Measurements from ENCODE around the gene ATF6B. TPM values are rescaled to one million over a fixed set of nuclear protein-coding genes. Genes with fewer than 3 reads are reported as not detected.

ATF6B gene
- total and polyA plus RNA-seq, 2 of the 13 experiments (the other 11 are each of a cell fraction or from before 2014, with no cell fraction given) = 18.1 to 44.0 TPM

- no peak for TF ChIP-seq ZSCAN22 (CRISPR knock-in tag; IDR thresholded peaks at IDR 0.05)
- no peak for TF ChIP-seq HCFC1 (IDR thresholded peaks at IDR 0.05; ENCODE audit: low read depth, low read length)
- no peak for TF ChIP-seq ZFP1 (CRISPR knock-in tag; IDR thresholded peaks at IDR 0.05)
- TF ChIP-seq ZNF260 (CRISPR knock-in tag; IDR thresholded peaks at IDR 0.05; ENCODE audit: borderline replicate concordance, low read depth) = no peak
- TF ChIP-seq GATAD2A (CRISPR knock-in tag; IDR thresholded peaks at IDR 0.05) = peak; percentile 58; the same call in 1 of the 2 replicates
- no peak for TF ChIP-seq ZNF326 (CRISPR knock-in tag; IDR thresholded peaks at IDR 0.05; ENCODE audit: borderline replicate concordance)
- no peak for TF ChIP-seq MXD3 (CRISPR knock-in tag; IDR thresholded peaks at IDR 0.05)
- TF ChIP-seq ZNF235 (CRISPR knock-in tag; IDR thresholded peaks at IDR 0.05; ENCODE audit: borderline replicate concordance) = no peak
- no peak for TF ChIP-seq RAD51 (IDR thresholded peaks at IDR 0.05; ENCODE audit: borderline replicate concordance)
- no peak for TF ChIP-seq ARHGAP35 (CRISPR knock-in tag; IDR thresholded peaks at IDR 0.05; ENCODE audit: borderline replicate concordance)
- no peak for TF ChIP-seq RBM22 (optimal IDR thresholded peaks at IDR 0.05; ENCODE audit: low read length)
- peak; percentile 40 for TF ChIP-seq RARA (CRISPR knock-in tag; IDR thresholded peaks at IDR 0.05)
- TF ChIP-seq ZFYVE20 (CRISPR knock-in tag; IDR thresholded peaks at IDR 0.05; ENCODE audit: borderline replicate concordance, low read depth) = no peak
- no peak for TF ChIP-seq ZNF615 (CRISPR knock-in tag; IDR thresholded peaks at IDR 0.05; ENCODE audit: borderline replicate concordance)
- peak; percentile 71 for TF ChIP-seq ZNF768 (CRISPR knock-in tag; IDR thresholded peaks at IDR 0.05)
- TF ChIP-seq SOX5 (CRISPR knock-in tag; IDR thresholded peaks at IDR 0.05; ENCODE audit: borderline replicate concordance) = no peak
- TF ChIP-seq ZNF143 (CRISPR knock-in tag; IDR thresholded peaks at IDR 0.05) = no peak
- no peak for TF ChIP-seq SSRP1 (CRISPR knock-in tag; IDR thresholded peaks at IDR 0.05)
- TF ChIP-seq ZBTB21 (CRISPR knock-in tag; IDR thresholded peaks at IDR 0.05) = no peak
- TF ChIP-seq PAF1 (CRISPR knock-in tag; IDR thresholded peaks at IDR 0.05) = no peak
- 0 out of 2 replicates have a peak, but pooled peaks have one; percentile 18 for TF ChIP-seq NFYC (CRISPR knock-in tag; IDR thresholded peaks at IDR 0.05)
- no peak for TF ChIP-seq TEAD2 (CRISPR knock-in tag; IDR thresholded peaks at IDR 0.05)
- TF ChIP-seq PHF20 (CRISPR knock-in tag; IDR thresholded peaks at IDR 0.05) = 0 out of 2 replicates have a peak, but pooled peaks have one; percentile 38
- TF ChIP-seq, protein P1, sequence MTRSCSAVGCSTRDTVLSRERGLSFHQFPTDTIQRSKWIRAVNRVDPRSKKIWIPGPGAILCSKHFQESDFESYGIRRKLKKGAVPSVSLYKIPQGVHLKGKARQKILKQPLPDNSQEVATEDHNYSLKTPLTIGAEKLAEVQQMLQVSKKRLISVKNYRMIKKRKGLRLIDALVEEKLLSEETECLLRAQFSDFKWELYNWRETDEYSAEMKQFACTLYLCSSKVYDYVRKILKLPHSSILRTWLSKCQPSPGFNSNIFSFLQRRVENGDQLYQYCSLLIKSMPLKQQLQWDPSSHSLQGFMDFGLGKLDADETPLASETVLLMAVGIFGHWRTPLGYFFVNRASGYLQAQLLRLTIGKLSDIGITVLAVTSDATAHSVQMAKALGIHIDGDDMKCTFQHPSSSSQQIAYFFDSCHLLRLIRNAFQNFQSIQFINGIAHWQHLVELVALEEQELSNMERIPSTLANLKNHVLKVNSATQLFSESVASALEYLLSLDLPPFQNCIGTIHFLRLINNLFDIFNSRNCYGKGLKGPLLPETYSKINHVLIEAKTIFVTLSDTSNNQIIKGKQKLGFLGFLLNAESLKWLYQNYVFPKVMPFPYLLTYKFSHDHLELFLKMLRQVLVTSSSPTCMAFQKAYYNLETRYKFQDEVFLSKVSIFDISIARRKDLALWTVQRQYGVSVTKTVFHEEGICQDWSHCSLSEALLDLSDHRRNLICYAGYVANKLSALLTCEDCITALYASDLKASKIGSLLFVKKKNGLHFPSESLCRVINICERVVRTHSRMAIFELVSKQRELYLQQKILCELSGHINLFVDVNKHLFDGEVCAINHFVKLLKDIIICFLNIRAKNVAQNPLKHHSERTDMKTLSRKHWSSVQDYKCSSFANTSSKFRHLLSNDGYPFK (CRISPR knock-in tag; IDR thresholded peaks at IDR 0.05; ENCODE audit: borderline replicate concordance) = no peak
- TF ChIP-seq, protein P2, sequence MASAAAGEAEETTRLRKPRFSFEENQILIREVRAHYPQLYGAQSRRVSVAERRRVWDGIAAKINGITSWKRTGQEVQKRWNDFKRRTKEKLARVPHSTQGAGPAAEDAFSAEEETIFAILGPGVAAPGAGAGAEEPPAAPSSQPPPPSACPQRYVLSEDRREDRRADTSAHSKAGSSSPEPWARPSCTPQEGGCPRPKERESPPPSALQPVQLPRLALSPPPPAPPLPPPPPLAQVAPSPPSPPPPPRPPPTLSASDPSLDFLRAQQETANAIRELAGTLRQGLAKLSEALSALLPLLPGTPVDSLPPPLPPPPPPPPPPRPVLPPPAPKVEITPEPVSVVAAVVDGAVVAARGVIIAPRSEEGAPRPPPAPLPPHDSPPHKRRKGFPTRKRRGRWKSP (CRISPR knock-in tag; IDR thresholded peaks at IDR 0.05) = no peak
- TF ChIP-seq, protein P3, sequence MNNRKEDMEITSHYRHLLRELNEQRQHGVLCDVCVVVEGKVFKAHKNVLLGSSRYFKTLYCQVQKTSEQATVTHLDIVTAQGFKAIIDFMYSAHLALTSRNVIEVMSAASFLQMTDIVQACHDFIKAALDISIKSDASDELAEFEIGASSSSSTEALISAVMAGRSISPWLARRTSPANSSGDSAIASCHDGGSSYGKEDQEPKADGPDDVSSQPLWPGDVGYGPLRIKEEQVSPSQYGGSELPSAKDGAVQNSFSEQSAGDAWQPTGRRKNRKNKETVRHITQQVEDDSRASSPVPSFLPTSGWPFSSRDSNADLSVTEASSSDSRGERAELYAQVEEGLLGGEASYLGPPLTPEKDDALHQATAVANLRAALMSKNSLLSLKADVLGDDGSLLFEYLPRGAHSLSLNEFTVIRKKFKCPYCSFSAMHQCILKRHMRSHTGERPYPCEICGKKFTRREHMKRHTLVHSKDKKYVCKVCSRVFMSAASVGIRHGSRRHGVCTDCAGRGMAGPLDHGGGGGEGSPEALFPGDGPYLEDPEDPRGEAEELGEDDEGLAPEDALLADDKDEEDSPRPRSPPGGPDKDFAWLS (CRISPR knock-in tag; IDR thresholded peaks at IDR 0.05; ENCODE audit: borderline replicate concordance) = no peak
Measured at GRCh38 chr6:32087574-32088486, 40.2 kb downstream of the ATF6B start (continued).

All from HepG2 (cell line).